H1 (cell line): ENCODE data around the gene ACTN2. TPM values are rescaled to one million over a fixed set of nuclear protein-coding genes. Genes with fewer than 3 reads are reported as not detected.

Experiments
- CTCF ChIA-PET: fragments of 300-600 bp; sonication (Branson Sonifier 250); formaldehyde crosslinking; loops from one replicate; lab custom pipeline; 2021; ENCODE audit not compliant: partially characterized antibody; lab: Charles Lee
- POLR2A ChIA-PET: fragments of 300-600 bp; sonication (Branson Sonifier 250); formaldehyde crosslinking; loops from one replicate; lab custom pipeline; 2021; ENCODE audit warnings: inconsistent platforms; ENCODE audit not compliant: partially characterized antibody; lab: Charles Lee
- DNase-seq, 2 experiments: peaks; one replicate each; pipeline versions ENCODE4 v3.0.0 to v3.0.0-alpha.2; 2010 to 2022; ENCODE audit warnings: low spot score in 2 of 2, low read depth in 1 of 2, mixed read lengths in 1 of 2
- FAIRE-seq: peaks from 2 replicates; lab custom pipeline; 2011; peaks lifted over from hg19 to GRCh38; lab: Jason Lieb, UNC
- H2AFZ ChIP-seq: 2 replicates; pipeline ENCODE4 v1.8.1; 2012; ENCODE audit warnings: low read length, inconsistent platforms
- H2AK5ac ChIP-seq: 2 replicates; pipeline ENCODE4 v1.6.1; 2013; ENCODE audit warnings: low read depth, low read length
- H2BK120ac ChIP-seq: replicated peaks from 2 replicates; pipeline ENCODE3; 2013; ENCODE audit warnings: low read depth, low read length, inconsistent platforms
- H2BK12ac ChIP-seq: 2 replicates; pipeline ENCODE4 v1.6.1; 2013; ENCODE audit warnings: low read depth, low read length
- H2BK15ac ChIP-seq: 2 replicates; pipeline ENCODE4 v1.6.1; 2013; ENCODE audit warnings: low read length
- H2BK20ac ChIP-seq: 2 replicates; pipeline ENCODE4 v1.6.1; 2013; ENCODE audit warnings: low read length
- H2BK5ac ChIP-seq: 2 replicates; pipeline ENCODE4 v1.6.1; 2013; ENCODE audit warnings: low read depth, low read length
- H3K14ac ChIP-seq: 2 replicates; pipeline ENCODE4 v1.6.1; 2013; ENCODE audit warnings: inconsistent platforms; ENCODE audit not compliant: insufficient read length
- H3K18ac ChIP-seq: 2 replicates; pipeline ENCODE4 v1.6.1; 2013; ENCODE audit warnings: low read length; ENCODE audit errors: extremely low read depth
- H3K23ac ChIP-seq: 2 replicates; pipeline ENCODE4 v1.6.1; 2013; ENCODE audit warnings: inconsistent platforms; ENCODE audit not compliant: insufficient read length
- H3K23me2 ChIP-seq: 2 replicates; pipeline ENCODE4 v1.6.1; 2013; ENCODE audit warnings: low read depth, low read length
- H3K27ac ChIP-seq: 2 replicates; pipeline ENCODE4 v1.6.1; 2011; ENCODE audit warnings: low read depth, low read length, inconsistent platforms
- H3K27me3 ChIP-seq, 4 experiments: replicated peaks in 1 of 4; 1 replicate in 1 of 4; 2 replicates in 3 of 4; pipeline versions ENCODE4 v1.6.1 to v1.8.1; 2011 to 2013; ENCODE audit warnings: low read length in 3 of 4, mild to moderate bottlenecking in 3 of 4, inconsistent platforms in 2 of 4, mixed read lengths in 2 of 4, moderate library complexity in 1 of 4; ENCODE audit not compliant: control insufficient read depth in 3 of 4, insufficient read depth in 3 of 4; ENCODE audit errors: extremely low read depth in 1 of 4
- H3K36me3 ChIP-seq, 4 experiments: 2 replicates each; pipeline versions ENCODE4 v1.6.1 to v1.8.1; 2011 to 2013; ENCODE audit warnings: mild to moderate bottlenecking in 4 of 4, low read length in 3 of 4, moderate library complexity in 2 of 4, control low read depth in 1 of 4, inconsistent platforms in 1 of 4; ENCODE audit not compliant: insufficient read depth in 4 of 4, control insufficient read depth in 2 of 4
- H3K4ac ChIP-seq: replicated peaks from 2 replicates; pipeline ENCODE3; 2013; ENCODE audit warnings: low read length, low read depth, mixed read lengths, inconsistent platforms; ENCODE audit not compliant: insufficient read length
- H3K4me1 ChIP-seq, 4 experiments: replicated peaks in 1 of 4; 1 replicate in 1 of 4; 2 replicates in 3 of 4; pipeline versions ENCODE4 v1.6.1 to v1.8.1; 2011 to 2013; ENCODE audit warnings: low read length in 3 of 4, inconsistent platforms in 2 of 4, mixed read lengths in 1 of 4; ENCODE audit not compliant: insufficient read depth in 4 of 4, control insufficient read depth in 3 of 4
- H3K4me2 ChIP-seq, 2 experiments: 2 replicates each; pipeline versions ENCODE4 v1.6.1 to v1.8.1; 2011 to 2013; ENCODE audit warnings: low read depth in 2 of 2, low read length in 2 of 2, control low read depth in 1 of 2, inconsistent platforms in 1 of 2, mild to moderate bottlenecking in 1 of 2; ENCODE audit not compliant: insufficient read depth in 1 of 2
- H3K4me3 ChIP-seq, 4 experiments: fragments of 200-600, 300-600 bp in 1 of 4; sonication (generic), shearing (Covaris generic), sonication (Bioruptor Twin) in 1 of 4; 2 replicates each; pipeline versions ENCODE4 v1.5.1 to v1.8.1; 2011 to 2016; ENCODE audit warnings: low read length in 4 of 4, low read depth in 3 of 4, control low read depth in 2 of 4, inconsistent platforms in 2 of 4, mild to moderate bottlenecking in 2 of 4, mixed read lengths in 1 of 4, moderate library complexity in 1 of 4; ENCODE audit not compliant: insufficient read depth in 2 of 4; ENCODE audit errors: extremely low read depth in 1 of 4
- H3K56ac ChIP-seq: replicated peaks from 2 replicates; pipeline ENCODE3; 2013; ENCODE audit warnings: low read depth, mild to moderate bottlenecking, mixed read lengths, low read length, inconsistent platforms; ENCODE audit not compliant: insufficient read length
- H3K79me1 ChIP-seq: 2 replicates; pipeline ENCODE4 v1.6.1; 2013; ENCODE audit warnings: low read depth, low read length, control low read depth
- H3K79me2 ChIP-seq, 2 experiments: 2 replicates each; pipeline versions ENCODE4 v1.6.1 to v1.8.1; 2012 to 2013; ENCODE audit warnings: low read length in 2 of 2, mild to moderate bottlenecking in 2 of 2, inconsistent platforms in 1 of 2; ENCODE audit not compliant: insufficient read depth in 2 of 2, control insufficient read depth in 1 of 2
- H3K9ac ChIP-seq, 4 experiments: replicated peaks in 1 of 4; 1 replicate in 1 of 4; 2 replicates in 3 of 4; pipeline versions ENCODE4 v1.6.1 to v1.8.1; 2011 to 2013; ENCODE audit warnings: low read depth in 3 of 4, low read length in 3 of 4, control low read depth in 2 of 4, mild to moderate bottlenecking in 2 of 4, moderate library complexity in 2 of 4, inconsistent platforms in 1 of 4; ENCODE audit errors: extremely low read depth in 1 of 4
- H3K9me3 ChIP-seq, 2 experiments: 2 replicates each; pipeline versions ENCODE4 v1.6.1 to v1.8.1; 2012 to 2013; ENCODE audit warnings: mild to moderate bottlenecking in 2 of 2, moderate library complexity in 2 of 2, control low read depth in 1 of 2, inconsistent platforms in 1 of 2, low read depth in 1 of 2, low read length in 1 of 2, mixed read lengths in 1 of 2; ENCODE audit not compliant: insufficient read depth in 2 of 2
- H4K20me1 ChIP-seq, 2 experiments: replicated peaks in 1 of 2; 2 replicates each; pipeline versions ENCODE3 to v1.8.1; 2011 to 2013; ENCODE audit warnings: inconsistent platforms in 2 of 2, low read length in 2 of 2, mild to moderate bottlenecking in 1 of 2; ENCODE audit not compliant: insufficient read depth in 2 of 2, control insufficient read depth in 1 of 2
- H4K5ac ChIP-seq: 2 replicates; pipeline ENCODE4 v1.6.1; 2013; ENCODE audit warnings: low read length, low read depth, mixed read lengths, inconsistent platforms; ENCODE audit not compliant: insufficient read length
- H4K8ac ChIP-seq: 2 replicates; pipeline ENCODE4 v1.8.0; 2013; ENCODE audit warnings: mild to moderate bottlenecking, moderate library complexity, low read length, inconsistent platforms; ENCODE audit not compliant: insufficient read depth; ENCODE audit errors: extremely low read depth
- H4K91ac ChIP-seq: replicated peaks from 2 replicates; pipeline ENCODE3; 2013; ENCODE audit warnings: low read length, mixed read lengths, inconsistent platforms; ENCODE audit not compliant: insufficient read length
- ATF2 ChIP-seq: IDR thresholded peaks from 2 replicates; pipeline ENCODE4 v1.6.1; 2012; ENCODE audit warnings: low read length, inconsistent platforms
- CBX8 ChIP-seq: fragments of 300-800, 300-1000 bp; sonication (generic); IDR thresholded peaks from 2 replicates; pipeline ENCODE4 v1.7.1; 2016; ENCODE audit warnings: low read depth, low read length, borderline replicate concordance
- CREB1 ChIP-seq: IDR thresholded peaks from 2 replicates; pipeline ENCODE4 v1.6.1; 2012; ENCODE audit warnings: inconsistent platforms
- CTBP2 ChIP-seq: IDR thresholded peaks from 2 replicates; pipeline ENCODE4 v1.7.0; 2011; ENCODE audit warnings: borderline replicate concordance, mild to moderate bottlenecking, moderate library complexity, mixed read lengths, low read length; ENCODE audit not compliant: insufficient read depth, insufficient read length
- E2F6 ChIP-seq: IDR thresholded peaks from 2 replicates; pipeline ENCODE4 v1.6.1; 2012; ENCODE audit warnings: inconsistent platforms
- EP300 ChIP-seq, 2 experiments: IDR thresholded peaks; 1 replicate in 1 of 2; 2 replicates in 1 of 2; pipeline ENCODE4 v1.6.1; 2011 to 2012; ENCODE audit warnings: low read depth in 2 of 2, low read length in 2 of 2, mild to moderate bottlenecking in 2 of 2, borderline replicate concordance in 1 of 2, inconsistent platforms in 1 of 2, moderate library complexity in 1 of 2
- JUND ChIP-seq: IDR thresholded peaks from 2 replicates; pipeline ENCODE4 v1.6.1; 2011; ENCODE audit warnings: mild to moderate bottlenecking, improper control_type of control experiment, low read length
- KDM5A ChIP-seq: fragments of 200-600 bp; IDR thresholded peaks from 2 replicates; pipeline ENCODE4 v1.7.1; 2012; ENCODE audit warnings: mild to moderate bottlenecking, low read length, inconsistent platforms, mixed read lengths
- POLR2A ChIP-seq, 2 experiments: IDR thresholded peaks; 1 replicate in 1 of 2; 2 replicates in 1 of 2; pipeline ENCODE4 v1.6.1; 2011; ENCODE audit warnings: low read depth in 2 of 2, low read length in 2 of 2, mild to moderate bottlenecking in 2 of 2; ENCODE audit errors: control extremely low read depth in 1 of 2
- RFX5 ChIP-seq: IDR thresholded peaks from 2 replicates; pipeline ENCODE4 v1.6.1; 2011; ENCODE audit warnings: low read depth, low read length, improper control_type of control experiment, borderline replicate concordance
- YY1 ChIP-seq: IDR thresholded peaks from 2 replicates; pipeline ENCODE4 v1.6.1; 2011; ENCODE audit warnings: low read depth, mild to moderate bottlenecking, low read length
- WGBS, 2 experiments: shearing (Covaris generic) in 1 of 2; methylation state at CpG; one replicate each; pipeline versions ENCODE4 v1.1.6 to v1.1.7; 2013 to 2015; ENCODE audit warnings: low lambda C conversion rate in 2 of 2, mixed read lengths in 2 of 2, inconsistent platforms in 1 of 2, low coverage in 1 of 2, missing lambda C conversion rate in 1 of 2; ENCODE audit not compliant: insufficient replicate concordance in 2 of 2, insufficient coverage in 1 of 2, insufficient read length in 1 of 2; ENCODE audit errors: extremely low coverage in 1 of 2, missing lambda C conversion rate in 1 of 2; 5-methylcytosine and 5-hydroxymethylcytosine counted together
- polyA plus RNA-seq, 7 experiments: library from polyadenylated mRNA; depleted of rRNA in 3 of 7; stranded (reverse) in 5 of 7; unstranded in 2 of 7; fragments of >200 nt in 5 of 7; fragments of 200-250 nt in 2 of 7; gene quantifications; 1 replicate in 5 of 7; 2 replicates in 1 of 7; 4 replicates in 1 of 7; pipeline versions ENCODE4 v1.2.1 to v1.2.3, GENCODE V29; 2011 to 2013; ENCODE audit warnings: missing spikeins in 2 of 7, mixed read lengths in 2 of 7
- total RNA-seq: library from RNA; stranded (reverse); fragmentation: NEBNext Ultra II Directional; extraction: Animal tissue kit (Norgen Biotek cat#: 25700); gene quantifications from 2 replicates; pipeline ENCODE4 v1.2.1, GENCODE V29; 2021

ACTN2 gene
- total and polyA plus RNA-seq, 2 of the 8 experiments (the other 6 are each of a cell fraction or from before 2014, with no cell fraction given) = 1.9 to 4.1 TPM

GRCh38 chr1:236742421-236743160 lies 56.3 kb downstream of the ACTN2 start:
- Histone ChIP-seq H3K56ac (no peak overlapping the region), H3K9ac (no peak overlapping the region), H3K4me3 (no peak overlapping the region), H3K4me2 (no peak overlapping the region), H3K4ac (no peak overlapping the region), H3K79me1 (no peaks in the 10 kb centered on the region), H4K91ac (no peak overlapping the region), H3K9me3 (no peaks in the 10 kb centered on the region), H2BK15ac (no peak overlapping the region), H2BK20ac (no peak overlapping the region), H2AK5ac (no peak overlapping the region), H4K8ac (no peak overlapping the region), H2BK12ac (no peak overlapping the region), H2BK120ac (no peak overlapping the region), H2AFZ (no peak overlapping the region), H2BK5ac (no peak overlapping the region), H4K20me1 (no peaks in the 10 kb centered on the region), H3K18ac (no peak overlapping the region), H3K23ac (no peak overlapping the region), H3K14ac (no peak overlapping the region), H3K36me3 (peaks cover 0 to 8% (median 0%) of the 10 kb centered on the region in 4 experiments; a peak in 3 of 8 replicates), H3K79me2 (no peaks in the 10 kb centered on the region), H3K27me3 (no peaks in the 10 kb centered on the region), H3K27ac (no peak overlapping the region), H3K23me2 (no peaks in the 10 kb centered on the region), H4K5ac (no peak overlapping the region), H3K4me1 (no peaks in the 10 kb centered on the region; a peak in 1 of 7 replicates)
- CTCF ChIA-PET = interaction anchor here (2.6 kb wide), 1 partner anchor 17 kb away, joined by 10 read pairs; no protein-coding TSS in a partner anchor
- POLR2A ChIA-PET = no interaction called here
- FAIRE-seq (no peak), DNase-seq (no peak)
- 88% methylated on average over 10 of the region's 10 CpGs; no CpG with 5 or more reads in 1 of the 2 experiments for WGBS, 2 experiments
- no peak for TF ChIP-seq CREB1
- no peak for TF ChIP-seq ATF2
- TF ChIP-seq CTBP2 = no peak
- no peak for TF ChIP-seq KDM5A
- TF ChIP-seq POLR2A (IDR thresholded peaks at IDR 0.05; ENCODE audit: control extremely low read depth in 1 of 2, low read depth in 2 of 2, low read length in 2 of 2) = no peak
- TF ChIP-seq YY1 = no peak
- TF ChIP-seq RFX5 = no peak
- TF ChIP-seq E2F6 = no peak
- TF ChIP-seq CBX8 = no peak
- TF ChIP-seq EP300 (IDR thresholded peaks at IDR 0.05; ENCODE audit: borderline replicate concordance in 1 of 2, low read depth in 2 of 2, low read length in 2 of 2) = no peak
- TF ChIP-seq JUND = no peak
